GM23248 (cell line): Measurements from ENCODE around the gene MLST8.

Experiments used
- EZH2 ChIP-seq: fragments of 200-600 bp; sonication (generic); IDR thresholded peaks from 2 replicates; pipeline ENCODE4 v1.6.1; 2018; ENCODE audit warnings: antibody characterized with exemption, mild to moderate bottlenecking; ENCODE audit not compliant: insufficient read depth, poor library complexity, severe bottlenecking
- EZH2phosphoT487 ChIP-seq: fragments of 200-600 bp; sonication (generic); IDR thresholded peaks from 2 replicates; pipeline ENCODE4 v1.6.1; 2018; ENCODE audit warnings: antibody characterized with exemption, moderate library complexity, mild to moderate bottlenecking, low read depth; ENCODE audit not compliant: insufficient read depth

DNA sequence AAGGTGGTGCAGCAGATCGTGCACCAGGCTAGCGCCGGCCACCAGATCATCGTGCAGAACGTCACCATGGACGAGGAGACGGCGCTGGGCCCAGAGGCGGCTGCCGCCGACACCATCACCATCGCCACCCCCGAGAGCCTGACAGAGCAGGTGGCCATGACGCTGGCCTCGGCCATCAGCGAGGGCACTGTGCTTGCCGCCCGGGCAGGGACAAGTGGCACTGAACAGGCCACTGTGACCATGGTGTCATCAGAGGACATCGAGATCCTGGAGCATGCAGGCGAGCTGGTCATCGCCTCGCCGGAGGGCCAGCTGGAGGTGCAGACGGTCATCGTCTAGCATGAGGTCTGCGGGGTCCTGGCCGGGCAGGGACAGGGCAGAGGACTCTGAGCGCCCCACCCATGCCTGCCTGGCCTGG lies 30.0 kb downstream of the MLST8 start:
- TF ChIP-seq EZH2 (no peak), EZH2phosphoT487 (no peak)
